ENCODE results near the gene PRSS21.
A peak's percentile ranks its signal among the peaks of the same experiment; 100 is the strongest.

Gene PRSS21

GRCh38 chr16:2842340-2843000 lies 25.4 kb downstream of the PRSS21 start:
- peak; percentile 21; the same call in 1 of the 2 replicates for TF ChIP-seq CTCF (IDR thresholded peaks at IDR 0.05; ENCODE audit: low read depth, low read length)
- H3K4me3 ChIP-seq (ENCODE audit: low read depth, low read length): no peak overlapping the region

- H3K4me3 ChIP-seq (ENCODE audit: low read depth, low read length): no peak overlapping the region
Observed at GRCh38 chr16:2843526-2843925, 26.5 kb downstream of the PRSS21 start.

GRCh38 chr16:2845116-2845515 lies 28.1 kb downstream of the PRSS21 start:
- no peak for TF ChIP-seq CTCF (IDR thresholded peaks at IDR 0.05; ENCODE audit: low read depth, low read length)
- H3K4me3 ChIP-seq (ENCODE audit: low read depth, low read length): no peak overlapping the region

More at GRCh38 chr16:2843526-2843925, 26.5 kb downstream of the PRSS21 start:
- TF ChIP-seq CTCF (IDR thresholded peaks at IDR 0.05; ENCODE audit: low read depth, low read length): no peak

GRCh38 chr16:2846511-2847310 lies 29.7 kb downstream of the PRSS21 start:
- H3K4me3 ChIP-seq (ENCODE audit: low read depth, low read length): no peak overlapping the region
- TF ChIP-seq CTCF (IDR thresholded peaks at IDR 0.05; ENCODE audit: low read depth, low read length): no peak

- no peak for TF ChIP-seq CTCF (IDR thresholded peaks at IDR 0.05; ENCODE audit: low read depth, low read length)
- H3K4me3 ChIP-seq (ENCODE audit: low read depth, low read length): no peak overlapping the region
Observed at GRCh38 chr16:2848933-2849725, 32.1 kb downstream of the PRSS21 start.

GRCh38 chr16:2852003-2852730 lies 35.1 kb downstream of the PRSS21 start:
- no peak overlapping the region for H3K4me3 ChIP-seq (ENCODE audit: low read depth, low read length)
- TF ChIP-seq CTCF (IDR thresholded peaks at IDR 0.05; ENCODE audit: low read depth, low read length): no peak
